SK-N-SH treated with all-trans-retinoic acid at 6 μM for 48 hours (cell line): ENCODE results near the gene SPECC1L.

Experiments used
- ATAC-seq: fragments of 200-7000 bp; cut with Tn5 transposase; 3 replicates; pipeline ENCODE4 v1.9.1; 2020; ENCODE audit warnings: mild to moderate bottlenecking, moderate library complexity
- ARNTL ChIP-seq: fragments of 450-650 bp; formaldehyde crosslinking; IDR thresholded peaks from 2 replicates; pipeline ENCODE4 v1.5.0; 2020; ENCODE audit warnings: low read depth, mild to moderate bottlenecking, moderate library complexity, borderline replicate concordance
- BACH2 ChIP-seq: fragments of 250-450 bp; sonication (Bioruptor Pico); IDR thresholded peaks from 2 replicates; pipeline ENCODE4 v1.9.0; 2021; ENCODE audit warnings: mild to moderate bottlenecking, borderline replicate concordance
- CSDC2 ChIP-seq: fragments of 250-450 bp; sonication (Bioruptor Pico); IDR thresholded peaks from 2 replicates; pipeline ENCODE4 v1.5.0; 2020; ENCODE audit warnings: mild to moderate bottlenecking, moderate library complexity
- CSRNP3 ChIP-seq: fragments of 250-450 bp; sonication (Bioruptor Pico); IDR thresholded peaks from 2 replicates; pipeline ENCODE4 v1.5.1; 2021; ENCODE audit warnings: mild to moderate bottlenecking, moderate library complexity
- ESRRG ChIP-seq: fragments of 250-450 bp; sonication (Bioruptor Pico); IDR thresholded peaks from 2 replicates; pipeline ENCODE4 v1.6.1; 2021; ENCODE audit warnings: mild to moderate bottlenecking
- GLIS3 ChIP-seq: fragments of 250-450 bp; sonication (Bioruptor Pico); IDR thresholded peaks from 2 replicates; pipeline ENCODE4 v1.5.0; 2020; ENCODE audit warnings: mild to moderate bottlenecking, moderate library complexity
- ISL1 ChIP-seq: fragments of 250-450 bp; sonication (Bioruptor Pico); IDR thresholded peaks from 2 replicates; pipeline ENCODE4 v2.1.2; 2022; ENCODE audit warnings: mild to moderate bottlenecking, moderate library complexity
- OSR1 ChIP-seq: fragments of 250-450 bp; sonication (Bioruptor Pico); IDR thresholded peaks from 2 replicates; pipeline ENCODE4 v1.8.0; 2022; ENCODE audit warnings: moderate library complexity, mild to moderate bottlenecking, inconsistent platforms
- POU6F1 ChIP-seq: fragments of 250-450 bp; sonication (Bioruptor Pico); IDR thresholded peaks from 2 replicates; pipeline ENCODE4 v1.8.0; 2021; ENCODE audit warnings: low read depth, mild to moderate bottlenecking, moderate library complexity, borderline replicate concordance
- PPARA ChIP-seq: fragments of 250-450 bp; sonication (Bioruptor Pico); IDR thresholded peaks from 2 replicates; pipeline ENCODE4 v1.5.0; 2020; ENCODE audit warnings: mild to moderate bottlenecking, borderline replicate concordance
- RARB ChIP-seq: fragments of 250-450 bp; sonication (Bioruptor Pico); IDR thresholded peaks from 2 replicates; pipeline ENCODE4 v1.8.0; 2021; ENCODE audit warnings: mild to moderate bottlenecking, moderate library complexity
- SNAI2 ChIP-seq: fragments of 250-450 bp; sonication (Bioruptor Pico); IDR thresholded peaks from 2 replicates; pipeline ENCODE4 v1.5.0; 2020; ENCODE audit warnings: mild to moderate bottlenecking, moderate library complexity
- TCF4 ChIP-seq: fragments of 250-450 bp; sonication (Bioruptor Pico); IDR thresholded peaks from 2 replicates; pipeline ENCODE4 v1.8.0; 2021; ENCODE audit warnings: mild to moderate bottlenecking, moderate library complexity, borderline replicate concordance
- TOX ChIP-seq: fragments of 250-450 bp; sonication (Bioruptor Pico); IDR thresholded peaks from 2 replicates; pipeline ENCODE4 v1.8.0; 2021; ENCODE audit warnings: mild to moderate bottlenecking, moderate library complexity, borderline replicate concordance
- ZC3H10 ChIP-seq: fragments of 250-450 bp; sonication (Bioruptor Pico); IDR thresholded peaks from 2 replicates; pipeline ENCODE4 v1.5.1; 2021; ENCODE audit warnings: mild to moderate bottlenecking, moderate library complexity
- ZFP3 ChIP-seq: fragments of 250-450 bp; sonication (Bioruptor Pico); IDR thresholded peaks from 2 replicates; pipeline ENCODE4 v1.5.0; 2020; ENCODE audit warnings: mild to moderate bottlenecking, moderate library complexity
- ZFP30 ChIP-seq: fragments of 450-650 bp; formaldehyde crosslinking; IDR thresholded peaks from 2 replicates; pipeline ENCODE4 v1.5.0; 2022; ENCODE audit warnings: mild to moderate bottlenecking, moderate library complexity
- ZNF565 ChIP-seq: fragments of 450-650 bp; formaldehyde crosslinking; conservative IDR thresholded peaks from 2 replicates; pipeline ENCODE4 v1.5.0; 2020; ENCODE audit warnings: low read depth, mild to moderate bottlenecking, moderate library complexity
- ZNF70 ChIP-seq: fragments of 450-650 bp; formaldehyde crosslinking; IDR thresholded peaks from 2 replicates; pipeline ENCODE4 v1.5.0; 2020; ENCODE audit warnings: mild to moderate bottlenecking, moderate library complexity
- ZNF8 ChIP-seq: fragments of 450-650 bp; formaldehyde crosslinking; IDR thresholded peaks from 2 replicates; pipeline ENCODE4 v1.5.0; 2020; ENCODE audit warnings: mild to moderate bottlenecking, moderate library complexity
- TF ChIP-seq, protein P1 (sequence below): fragments of 250-450 bp; sonication (Bioruptor Pico); IDR thresholded peaks from 2 replicates; pipeline ENCODE4 v1.8.0; 2020; ENCODE audit warnings: mild to moderate bottlenecking, moderate library complexity, borderline replicate concordance
- TF ChIP-seq, protein P2 (sequence below): fragments of 250-450 bp; sonication (Bioruptor Pico); IDR thresholded peaks from 2 replicates; pipeline ENCODE4 v1.5.0; 2020; ENCODE audit warnings: mild to moderate bottlenecking, moderate library complexity
- TF ChIP-seq, protein P3 (sequence below): fragments of 250-450 bp; sonication (Bioruptor Pico); IDR thresholded peaks from 2 replicates; pipeline ENCODE4 v1.5.1; 2020; ENCODE audit warnings: low read depth, mild to moderate bottlenecking, moderate library complexity

Gene SPECC1L

DNA sequence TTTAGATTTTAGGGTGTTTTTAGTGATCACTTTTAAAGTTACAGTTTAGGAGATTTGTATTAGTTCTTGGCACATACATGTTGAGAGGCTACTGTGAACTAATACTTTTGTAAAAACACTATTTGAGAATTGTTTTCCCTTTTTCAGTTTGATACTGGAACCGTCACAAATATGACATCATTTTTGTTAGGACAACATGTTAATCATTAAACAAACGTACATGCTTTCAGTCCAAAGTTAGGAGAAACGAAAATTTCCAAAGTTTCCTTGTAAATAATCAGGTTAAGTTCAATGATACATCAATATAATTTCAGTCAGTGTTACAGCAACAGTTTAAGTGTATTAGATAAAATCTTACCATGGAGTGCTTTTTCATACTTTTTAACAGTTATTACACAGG, 53.1 kb downstream of the SPECC1L start:
- ATAC-seq = no peak

DNA sequence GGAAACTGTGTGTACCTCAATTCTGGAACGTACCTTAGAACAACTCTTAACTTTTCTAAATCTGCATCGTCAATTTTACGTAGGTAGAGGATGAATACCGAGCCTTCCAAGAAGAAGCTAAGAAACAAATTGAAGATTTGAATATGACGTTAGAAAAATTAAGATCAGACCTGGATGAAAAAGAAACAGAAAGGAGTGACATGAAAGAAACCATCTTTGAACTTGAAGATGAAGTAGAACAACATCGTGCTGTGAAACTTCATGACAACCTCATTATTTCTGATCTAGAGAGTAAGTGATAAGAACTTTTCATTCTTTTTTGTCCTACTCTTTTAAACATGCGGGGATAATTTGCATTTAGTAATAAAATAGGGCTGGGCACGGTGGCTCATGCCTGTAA, 53.5 kb downstream of the SPECC1L start:
- no peak for ATAC-seq
- TF ChIP-seq ZNF8 (no peak), CSDC2 (CRISPR knock-in tag) (no peak), TCF4 (no peak), POU6F1 (CRISPR knock-in tag) (no peak), TOX (CRISPR knock-in tag) (no peak), OSR1 (CRISPR knock-in tag) (no peak), ZFP30 (CRISPR knock-in tag) (no peak), ZNF70 (CRISPR knock-in tag) (no peak), ESRRG (CRISPR knock-in tag) (no peak), ISL1 (CRISPR knock-in tag) (no peak), CSRNP3 (CRISPR knock-in tag) (no peak), SNAI2 (CRISPR knock-in tag) (no peak), PPARA (CRISPR knock-in tag) (no peak), BACH2 (CRISPR knock-in tag) (no peak), GLIS3 (CRISPR knock-in tag) (no peak), ZNF565 (CRISPR knock-in tag) (no peak)
- TF ChIP-seq, protein P1, sequence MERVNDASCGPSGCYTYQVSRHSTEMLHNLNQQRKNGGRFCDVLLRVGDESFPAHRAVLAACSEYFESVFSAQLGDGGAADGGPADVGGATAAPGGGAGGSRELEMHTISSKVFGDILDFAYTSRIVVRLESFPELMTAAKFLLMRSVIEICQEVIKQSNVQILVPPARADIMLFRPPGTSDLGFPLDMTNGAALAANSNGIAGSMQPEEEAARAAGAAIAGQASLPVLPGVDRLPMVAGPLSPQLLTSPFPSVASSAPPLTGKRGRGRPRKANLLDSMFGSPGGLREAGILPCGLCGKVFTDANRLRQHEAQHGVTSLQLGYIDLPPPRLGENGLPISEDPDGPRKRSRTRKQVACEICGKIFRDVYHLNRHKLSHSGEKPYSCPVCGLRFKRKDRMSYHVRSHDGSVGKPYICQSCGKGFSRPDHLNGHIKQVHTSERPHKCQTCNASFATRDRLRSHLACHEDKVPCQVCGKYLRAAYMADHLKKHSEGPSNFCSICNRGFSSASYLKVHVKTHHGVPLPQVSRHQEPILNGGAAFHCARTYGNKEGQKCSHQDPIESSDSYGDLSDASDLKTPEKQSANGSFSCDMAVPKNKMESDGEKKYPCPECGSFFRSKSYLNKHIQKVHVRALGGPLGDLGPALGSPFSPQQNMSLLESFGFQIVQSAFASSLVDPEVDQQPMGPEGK = no peak

More for the DNA sequence above, 53.1 kb downstream of the SPECC1L start:
- TF ChIP-seq CSDC2 (CRISPR knock-in tag) (no peak), GLIS3 (CRISPR knock-in tag) (no peak), ZFP30 (CRISPR knock-in tag) (no peak), ZC3H10 (no peak), ISL1 (CRISPR knock-in tag) (no peak), BACH2 (CRISPR knock-in tag) (no peak), PPARA (CRISPR knock-in tag) (no peak), ZNF565 (CRISPR knock-in tag) (no peak), RARB (CRISPR knock-in tag) (no peak), CSRNP3 (CRISPR knock-in tag) (no peak), TOX (CRISPR knock-in tag) (no peak), ZNF8 (no peak), ARNTL (CRISPR knock-in tag) (no peak), TCF4 (no peak), ESRRG (CRISPR knock-in tag) (no peak), ZFP3 (no peak)
- TF ChIP-seq, protein P2, sequence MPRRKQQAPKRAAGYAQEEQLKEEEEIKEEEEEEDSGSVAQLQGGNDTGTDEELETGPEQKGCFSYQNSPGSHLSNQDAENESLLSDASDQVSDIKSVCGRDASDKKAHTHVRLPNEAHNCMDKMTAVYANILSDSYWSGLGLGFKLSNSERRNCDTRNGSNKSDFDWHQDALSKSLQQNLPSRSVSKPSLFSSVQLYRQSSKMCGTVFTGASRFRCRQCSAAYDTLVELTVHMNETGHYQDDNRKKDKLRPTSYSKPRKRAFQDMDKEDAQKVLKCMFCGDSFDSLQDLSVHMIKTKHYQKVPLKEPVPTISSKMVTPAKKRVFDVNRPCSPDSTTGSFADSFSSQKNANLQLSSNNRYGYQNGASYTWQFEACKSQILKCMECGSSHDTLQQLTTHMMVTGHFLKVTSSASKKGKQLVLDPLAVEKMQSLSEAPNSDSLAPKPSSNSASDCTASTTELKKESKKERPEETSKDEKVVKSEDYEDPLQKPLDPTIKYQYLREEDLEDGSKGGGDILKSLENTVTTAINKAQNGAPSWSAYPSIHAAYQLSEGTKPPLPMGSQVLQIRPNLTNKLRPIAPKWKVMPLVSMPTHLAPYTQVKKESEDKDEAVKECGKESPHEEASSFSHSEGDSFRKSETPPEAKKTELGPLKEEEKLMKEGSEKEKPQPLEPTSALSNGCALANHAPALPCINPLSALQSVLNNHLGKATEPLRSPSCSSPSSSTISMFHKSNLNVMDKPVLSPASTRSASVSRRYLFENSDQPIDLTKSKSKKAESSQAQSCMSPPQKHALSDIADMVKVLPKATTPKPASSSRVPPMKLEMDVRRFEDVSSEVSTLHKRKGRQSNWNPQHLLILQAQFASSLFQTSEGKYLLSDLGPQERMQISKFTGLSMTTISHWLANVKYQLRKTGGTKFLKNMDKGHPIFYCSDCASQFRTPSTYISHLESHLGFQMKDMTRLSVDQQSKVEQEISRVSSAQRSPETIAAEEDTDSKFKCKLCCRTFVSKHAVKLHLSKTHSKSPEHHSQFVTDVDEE (CRISPR knock-in tag) = no peak
- TF ChIP-seq, protein P3, sequence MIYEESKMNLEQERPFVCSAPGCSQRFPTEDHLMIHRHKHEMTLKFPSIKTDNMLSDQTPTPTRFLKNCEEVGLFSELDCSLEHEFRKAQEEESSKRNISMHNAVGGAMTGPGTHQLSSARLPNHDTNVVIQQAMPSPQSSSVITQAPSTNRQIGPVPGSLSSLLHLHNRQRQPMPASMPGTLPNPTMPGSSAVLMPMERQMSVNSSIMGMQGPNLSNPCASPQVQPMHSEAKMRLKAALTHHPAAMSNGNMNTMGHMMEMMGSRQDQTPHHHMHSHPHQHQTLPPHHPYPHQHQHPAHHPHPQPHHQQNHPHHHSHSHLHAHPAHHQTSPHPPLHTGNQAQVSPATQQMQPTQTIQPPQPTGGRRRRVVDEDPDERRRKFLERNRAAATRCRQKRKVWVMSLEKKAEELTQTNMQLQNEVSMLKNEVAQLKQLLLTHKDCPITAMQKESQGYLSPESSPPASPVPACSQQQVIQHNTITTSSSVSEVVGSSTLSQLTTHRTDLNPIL (CRISPR knock-in tag) = no peak
- TF ChIP-seq, protein P1 = no peak
